Measurements from ENCODE around the gene ACTRT2.

The ACTRT2 gene

DNA sequence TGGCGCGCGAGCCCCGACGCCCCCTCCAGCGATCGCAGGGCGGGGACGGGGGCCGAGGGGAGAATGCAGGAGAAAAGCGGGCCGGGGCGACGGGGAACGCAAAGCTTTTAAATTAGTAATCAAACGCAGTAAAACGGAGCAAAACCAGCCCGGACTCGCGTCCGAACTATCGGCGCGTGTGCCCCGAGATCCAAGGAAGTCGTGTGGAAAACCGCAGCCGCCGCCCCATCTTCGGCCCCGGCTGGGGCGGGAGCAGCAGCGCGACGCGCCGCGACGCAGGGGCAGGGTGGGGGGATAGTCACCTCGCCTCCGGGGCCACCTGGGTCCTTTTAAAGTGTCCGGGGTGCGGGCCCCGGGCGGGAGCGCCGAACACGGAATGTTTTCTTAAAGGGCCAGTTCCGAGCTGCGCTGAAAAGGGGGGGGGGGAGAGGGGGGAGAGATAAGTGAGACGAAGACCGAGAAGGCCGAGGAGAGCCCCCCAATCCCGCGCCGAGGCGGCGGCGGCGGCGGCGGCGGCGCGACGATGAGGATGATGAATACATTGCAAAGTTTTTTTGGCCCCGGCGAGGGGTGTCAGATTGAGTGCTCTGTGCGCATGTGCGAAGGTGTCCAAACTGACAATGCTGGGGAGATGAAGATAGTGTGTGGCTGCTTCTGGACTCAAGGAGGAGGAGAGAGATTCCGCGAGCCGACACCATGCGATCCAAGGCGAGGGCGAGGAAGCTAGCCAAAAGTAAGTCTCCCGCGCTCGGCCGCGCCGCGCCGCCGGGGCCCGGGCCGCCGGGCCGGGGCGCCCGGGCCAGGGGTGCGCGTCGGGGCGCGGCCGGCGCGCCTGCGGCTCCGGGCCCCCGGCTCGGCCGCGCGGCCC lies 47.5 kb downstream of the ACTRT2 start, which contains the start of gene PRDM16:
PRDM16 (plus strand) TSS at position 640 of the 868 bp plus-strand sequence; CDS start at position 697, 57 bp downstream.
- peak in 1 of 3 experiments; percentile 25 for DNase-seq (ENCODE audit: low read depth in 3 of 3)

DNA sequence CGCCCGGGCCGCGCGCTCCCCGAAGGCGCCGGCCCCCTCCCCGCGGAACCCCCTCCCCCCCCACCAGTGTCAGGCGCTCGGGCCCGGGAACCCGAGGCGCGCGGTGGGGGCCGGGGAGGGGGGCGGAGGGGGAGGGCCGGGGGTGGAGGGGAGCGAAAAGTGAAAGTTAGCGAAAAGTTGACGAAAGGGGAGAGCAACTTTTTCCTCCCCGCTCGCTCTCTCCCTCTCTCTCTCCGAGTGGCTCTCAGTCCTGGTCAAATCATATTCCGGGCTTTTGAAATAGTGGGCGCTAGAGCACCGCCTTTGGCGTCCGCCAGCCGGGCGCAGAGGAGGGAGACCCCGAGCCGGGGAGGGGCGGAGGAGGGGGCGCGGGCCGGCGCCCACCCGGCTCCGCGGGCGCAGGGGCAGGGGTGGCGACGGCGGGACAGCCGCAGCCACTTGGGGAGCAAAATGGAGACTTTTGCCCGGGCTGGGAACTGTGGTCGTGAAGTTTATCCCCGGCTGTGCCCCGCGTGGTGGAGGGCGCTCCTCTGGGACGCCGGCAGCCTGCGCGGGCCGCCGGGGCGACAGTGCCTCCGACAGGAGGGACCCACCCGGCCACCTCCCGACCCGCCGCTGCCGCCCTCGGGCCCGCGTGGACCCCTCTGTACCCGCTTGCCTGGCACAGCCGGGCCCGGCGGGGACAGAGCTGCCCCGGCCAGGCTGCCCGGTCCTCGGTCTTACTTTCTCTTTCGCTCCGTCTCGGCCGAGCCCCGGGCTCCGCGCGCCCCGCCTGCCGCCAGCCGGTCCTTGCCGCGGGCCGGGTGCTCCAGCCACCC lies 48.4 kb downstream of the ACTRT2 start:
- no peak for DNase-seq (ENCODE audit: low read depth in 3 of 3)

DNA sequence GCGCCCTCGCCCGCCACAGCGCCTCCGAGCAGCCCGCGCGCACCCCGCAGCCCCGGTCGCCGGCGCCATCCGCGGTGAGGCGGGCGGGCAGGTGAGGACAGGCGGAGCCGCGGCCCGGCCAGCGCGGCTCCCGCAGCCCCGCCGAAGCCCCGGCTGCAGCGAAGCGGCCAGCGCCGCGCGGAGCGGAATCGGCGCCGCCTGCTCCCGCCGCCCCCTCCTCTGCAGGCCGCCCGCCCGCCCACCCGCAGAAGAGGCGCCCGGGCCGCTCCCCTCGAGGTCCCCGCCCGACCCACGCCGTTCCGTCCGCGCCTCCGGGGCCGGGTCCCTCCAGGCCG lies 49.0 kb downstream of the ACTRT2 start:
- no peak for DNase-seq (ENCODE audit: low read depth in 3 of 3)

DNA sequence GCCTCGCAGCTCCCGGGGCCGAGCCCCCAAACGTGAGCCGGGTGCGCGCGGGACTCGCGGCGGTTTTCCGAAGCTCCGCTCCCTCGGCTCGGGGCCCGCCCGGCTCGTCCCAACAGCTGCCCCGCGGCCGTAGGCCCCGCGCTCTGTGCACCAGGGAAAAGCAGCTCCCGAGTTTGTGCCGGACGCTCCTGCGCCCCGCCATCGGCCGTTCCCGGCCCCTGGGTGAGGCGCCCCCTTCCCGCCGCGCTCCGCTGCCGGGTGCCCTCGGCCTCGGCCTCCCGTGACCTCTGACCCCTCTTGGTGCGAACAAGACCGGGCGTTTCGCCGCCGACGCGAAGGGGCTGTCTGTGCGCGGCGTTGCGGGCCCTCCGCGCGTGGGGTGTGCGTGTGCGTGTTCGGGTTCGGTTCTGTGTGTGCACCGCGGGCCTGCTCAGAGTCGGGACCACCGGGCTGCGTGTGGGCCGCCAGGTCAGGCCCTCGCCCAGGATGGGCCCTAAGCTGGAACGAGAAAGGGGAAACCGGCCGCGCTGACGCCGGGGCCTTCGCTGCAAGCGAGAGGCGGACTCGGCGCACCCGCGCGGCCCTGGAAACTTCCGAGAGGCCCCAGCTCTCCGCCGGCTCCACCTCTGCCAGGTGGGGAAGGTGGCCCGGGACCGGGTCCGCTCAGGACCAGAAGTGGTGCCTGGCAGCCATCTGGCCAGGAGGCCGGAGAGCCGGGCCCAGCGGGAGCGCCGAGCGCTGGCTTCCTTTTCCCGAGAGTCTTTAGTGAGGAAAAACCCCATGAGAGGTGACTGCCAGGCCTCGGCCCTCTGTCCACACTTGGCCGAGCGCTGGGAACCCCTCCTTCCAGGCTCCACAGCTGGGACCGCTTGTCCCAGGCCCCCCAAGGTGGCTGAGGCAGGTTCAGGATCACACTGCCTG lies 49.6 kb downstream of the ACTRT2 start:
- DNase-seq (ENCODE audit: low read depth in 3 of 3) = no peak

DNA sequence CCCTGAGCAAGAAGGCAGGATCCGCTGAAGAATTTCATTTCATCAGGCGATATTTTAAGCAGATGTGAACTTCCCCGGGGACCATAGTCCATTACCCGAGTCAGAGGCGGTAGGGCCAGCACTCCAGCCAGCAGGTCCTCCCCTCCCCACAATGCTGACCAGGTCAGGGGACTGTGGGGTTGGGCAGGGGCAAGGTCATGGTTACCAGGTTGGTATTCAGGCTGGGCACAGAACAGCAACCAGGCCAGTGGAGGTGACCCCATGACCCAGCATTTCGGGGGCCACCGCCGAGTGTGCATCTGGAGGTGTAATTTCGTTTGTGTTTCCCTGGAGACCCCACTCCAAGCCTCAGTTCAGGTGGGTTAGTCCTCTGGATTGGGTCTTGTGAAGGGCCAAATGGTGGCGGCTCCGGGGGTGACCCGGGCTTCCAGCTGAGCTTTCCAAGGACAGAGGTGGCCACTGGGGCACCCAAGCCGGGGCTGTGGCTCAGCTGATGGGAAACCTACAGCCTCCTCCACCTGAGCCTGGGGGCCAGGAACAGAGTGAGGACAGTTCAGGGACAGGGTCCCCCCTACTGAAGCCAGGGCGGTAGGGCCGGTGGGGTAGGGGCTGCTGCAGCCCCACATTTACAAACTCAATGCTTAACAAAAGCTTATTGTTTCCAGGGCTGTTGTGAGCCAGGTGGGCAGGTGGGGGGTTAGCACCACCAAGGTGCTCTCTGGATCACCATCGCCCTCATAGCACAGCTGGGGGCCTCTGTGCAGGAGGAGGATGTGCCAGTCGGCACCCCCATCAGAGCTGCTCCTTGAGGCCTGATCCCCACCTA lies 50.5 kb downstream of the ACTRT2 start:
- no peak for DNase-seq (ENCODE audit: low read depth in 3 of 3)

Data from stimulated activated CD4-positive, alpha-beta T cell treated with anti-CD3 and anti-CD28 coated beads, TNF-alpha, amount 100 ng/mL, for 24 hours (primary cell).